ENCODE results near the gene SLC35A2.

Gene SLC35A2

GRCh38 chrX:48927123-48927522 lies 15.7 kb upstream of the SLC35A2 start:
- no peak for DNase-seq

GRCh38 chrX:48924270-48924669 lies 12.8 kb upstream of the SLC35A2 start:
- no peak for DNase-seq

- no peak for DNase-seq
These were observed 12.3 kb upstream of the SLC35A2 start for GRCh38 chrX:48923771-48924170.

- DNase-seq, result no peak
These were observed 9.3 kb upstream of the SLC35A2 start for GRCh38 chrX:48920718-48921104.

DNA sequence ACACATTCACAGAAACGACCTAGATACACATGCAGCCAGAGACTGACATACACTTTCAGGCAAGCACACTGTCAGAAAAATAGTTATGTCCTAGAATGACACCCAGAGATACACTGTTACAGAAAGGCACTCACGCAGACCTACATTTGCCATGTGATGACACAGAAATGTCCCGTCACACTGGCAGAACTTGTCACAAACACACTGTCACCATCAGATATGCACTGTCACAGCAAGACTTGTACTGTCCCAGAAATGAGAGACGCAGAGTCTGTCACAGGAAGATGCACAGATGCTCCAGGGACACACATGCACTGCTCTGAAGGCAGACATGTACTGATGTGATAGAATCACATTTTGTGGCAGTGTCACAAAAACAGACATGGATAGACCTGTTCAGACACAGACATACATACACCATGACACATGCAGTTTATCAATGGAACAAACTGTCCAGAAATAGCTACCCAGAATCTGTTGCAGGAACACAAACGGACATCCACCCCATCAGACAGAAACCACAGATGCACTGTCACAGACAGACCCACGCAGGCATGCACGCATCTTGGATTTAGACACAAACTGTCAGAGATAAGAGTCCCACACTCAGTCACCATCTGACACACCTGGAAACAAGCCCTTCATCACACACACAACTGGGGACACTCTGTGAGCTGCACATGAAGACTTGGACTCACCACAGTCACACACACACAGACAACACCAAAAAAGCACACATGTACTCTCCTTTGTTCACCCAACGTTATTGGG lies 8.7 kb upstream of the SLC35A2 start:
- DNase-seq, result peak; percentile 47 to 68

GRCh38 chrX:48919360-48919841 lies 8.0 kb upstream of the SLC35A2 start:
- DNase-seq, result no peak

DNA sequence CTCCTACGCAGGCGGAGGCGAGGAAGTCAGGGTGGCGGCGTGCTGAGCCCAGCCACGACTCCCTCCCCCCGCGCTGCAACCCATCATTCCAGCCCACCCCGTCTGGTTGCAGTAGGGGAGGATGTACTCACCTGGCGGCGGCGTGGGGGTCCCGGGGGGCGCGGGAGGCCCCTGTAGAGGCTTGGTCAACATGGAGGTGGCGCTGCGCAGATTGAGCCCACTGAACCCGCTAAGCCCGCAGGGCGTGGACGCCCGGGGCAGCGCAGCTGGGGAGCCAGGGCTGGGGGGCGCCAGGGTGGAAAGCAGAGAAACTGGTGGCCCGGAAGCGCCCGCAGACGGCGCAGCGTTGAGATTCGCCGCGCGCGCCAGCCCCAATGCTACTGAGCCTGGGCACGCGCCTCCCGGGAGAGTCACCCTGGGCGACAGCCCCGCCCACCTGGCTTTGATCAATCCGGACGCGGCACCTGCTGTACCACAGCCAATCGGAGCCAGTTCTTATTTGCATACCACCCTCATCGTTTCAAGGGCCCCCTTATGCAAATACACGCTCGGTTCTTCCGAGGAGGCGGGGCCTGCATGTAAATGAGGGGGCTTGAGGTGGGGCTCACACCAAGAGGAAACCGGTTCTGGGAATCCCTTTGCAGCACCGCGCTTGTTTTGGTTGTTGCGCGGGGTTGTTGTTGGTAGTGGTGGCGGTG lies 7.3 kb upstream of the SLC35A2 start, which contains the start of gene PIM2:
PIM2 (minus strand) TSS at position 382 of the 698 bp plus-strand sequence; CDS start at position 192, 190 bp downstream.
- DNase-seq, result peak; percentile 96

DNA sequence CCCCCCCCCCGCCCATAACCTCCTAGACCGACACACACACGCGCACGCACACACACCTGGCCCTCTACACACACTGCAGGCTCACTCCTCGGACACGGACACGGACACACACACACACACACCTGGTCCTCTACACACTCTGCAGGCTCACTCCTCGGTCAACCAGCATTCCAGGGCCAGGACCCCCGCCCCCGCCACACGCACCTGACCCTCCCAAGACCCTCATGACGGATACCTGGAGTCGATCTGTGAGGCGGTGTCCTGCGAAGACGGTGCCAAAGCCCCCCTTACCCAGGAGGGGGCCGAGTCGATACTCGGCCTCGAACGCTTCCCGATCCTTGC lies 6.8 kb upstream of the SLC35A2 start:
- no peak for DNase-seq

DNA sequence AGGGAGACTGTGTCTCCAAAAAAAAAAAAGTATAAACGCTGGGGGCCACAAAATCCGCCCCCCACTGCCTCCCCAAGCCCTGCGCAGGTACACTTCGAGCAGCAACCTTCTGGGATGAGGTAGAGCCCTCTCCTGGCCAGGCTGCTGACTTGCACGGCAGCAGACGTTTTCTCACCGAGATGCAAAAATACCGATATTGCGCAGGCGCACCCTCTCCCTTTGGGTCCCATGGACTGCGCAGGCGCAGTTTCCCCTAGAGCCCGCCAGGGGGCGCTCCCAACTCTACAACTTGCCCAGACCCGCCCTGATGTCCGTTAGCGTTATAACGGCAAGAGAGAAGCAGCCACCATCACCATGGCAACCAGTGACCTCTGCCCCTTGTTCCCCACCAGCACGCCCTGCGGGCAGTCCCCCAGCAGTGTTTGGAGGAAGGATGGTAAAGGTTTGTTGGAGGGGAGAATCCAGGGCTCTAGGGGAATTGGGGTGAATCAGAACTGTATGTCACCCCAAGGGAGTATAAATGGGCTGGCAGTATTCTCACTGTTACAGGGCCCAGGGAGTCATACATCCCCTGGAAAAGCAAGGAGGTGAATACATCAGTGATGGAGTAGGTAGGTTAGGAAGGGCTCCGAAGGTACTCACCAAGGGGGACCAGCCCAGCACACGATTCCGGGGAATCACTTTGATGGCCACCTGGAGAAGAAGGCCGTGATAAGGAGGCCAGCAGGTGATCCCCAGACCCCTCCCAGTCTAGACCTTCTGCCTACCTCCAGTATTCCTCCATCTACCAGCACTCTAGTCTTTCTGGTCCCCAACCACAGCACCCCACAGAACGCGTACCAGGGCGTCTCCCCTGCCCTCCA lies 5.9 kb upstream of the SLC35A2 start:
- peak; percentile 93 for DNase-seq

- peak in 1 of 2 donors; percentile 29 for DNase-seq
These were observed 3.4 kb upstream of the SLC35A2 start for GRCh38 chrX:48914593-48915493.

GRCh38 chrX:48913605-48914366 lies 2.3 kb upstream of the SLC35A2 start:
- peak in 1 of 2 donors; percentile 36 for DNase-seq

- DNase-seq, result peak in 1 of 2 donors; percentile 37
These were observed 477 bp downstream of the SLC35A2 start for GRCh38 chrX:48910926-48911411.

GRCh38 chrX:48909703-48910294 lies 1.6 kb downstream of the SLC35A2 start:
- DNase-seq, result peak in 1 of 2 donors; percentile 44

DNA sequence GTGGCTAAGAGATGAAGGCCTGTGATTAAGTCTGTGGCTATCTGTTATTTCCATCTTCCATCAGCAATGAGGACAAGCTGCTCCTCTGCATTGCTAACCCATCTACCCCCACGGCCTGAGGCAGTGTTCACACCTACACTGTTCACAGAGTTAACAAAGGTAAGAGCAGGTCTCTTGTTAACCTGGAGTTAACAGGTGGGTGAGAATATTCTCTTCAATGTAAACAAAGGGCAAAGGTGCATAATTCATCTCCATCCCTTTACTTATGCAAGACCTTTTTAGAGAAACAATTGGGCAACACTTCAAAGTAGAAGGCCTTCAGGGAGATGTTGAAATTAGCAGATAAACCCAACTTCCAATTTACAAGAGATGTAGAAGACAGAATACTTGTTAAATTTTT lies 2.8 kb downstream of the SLC35A2 start:
- no peak for DNase-seq

DNA sequence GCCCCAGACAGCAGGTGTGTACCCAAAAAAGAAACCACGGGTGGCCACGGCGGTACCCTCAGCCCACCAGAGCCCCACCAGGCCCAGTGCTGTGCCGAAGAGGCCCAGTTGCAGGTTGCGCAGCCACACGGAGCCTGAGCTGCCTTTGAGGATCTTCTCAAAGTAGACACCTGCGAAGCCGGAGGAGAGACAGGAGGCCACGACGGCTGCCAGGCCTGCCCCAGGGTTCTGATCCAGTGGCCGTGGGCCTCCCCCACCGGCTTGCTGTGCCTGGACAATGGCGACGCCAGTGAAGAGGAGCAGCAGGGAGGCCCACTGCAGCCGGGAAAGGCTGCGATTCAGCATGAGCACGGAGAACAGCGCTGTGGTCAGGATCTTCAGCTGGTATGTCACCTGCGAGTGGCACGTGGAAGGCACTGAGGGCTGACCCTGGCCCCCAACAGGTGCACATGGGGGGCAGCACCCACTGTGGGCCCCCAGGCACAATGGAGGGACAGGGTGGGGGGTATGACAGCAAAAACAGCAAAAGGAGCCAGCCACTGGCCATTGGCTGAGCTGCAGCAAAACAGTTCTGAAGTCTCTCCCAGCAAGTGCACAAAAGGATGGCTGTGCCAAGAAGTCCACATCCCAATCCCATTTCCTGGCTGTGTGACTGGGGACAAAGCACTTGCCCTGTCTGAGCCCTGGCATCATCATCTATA lies 6.2 kb downstream of the SLC35A2 start:
- DNase-seq, result no peak

DNA sequence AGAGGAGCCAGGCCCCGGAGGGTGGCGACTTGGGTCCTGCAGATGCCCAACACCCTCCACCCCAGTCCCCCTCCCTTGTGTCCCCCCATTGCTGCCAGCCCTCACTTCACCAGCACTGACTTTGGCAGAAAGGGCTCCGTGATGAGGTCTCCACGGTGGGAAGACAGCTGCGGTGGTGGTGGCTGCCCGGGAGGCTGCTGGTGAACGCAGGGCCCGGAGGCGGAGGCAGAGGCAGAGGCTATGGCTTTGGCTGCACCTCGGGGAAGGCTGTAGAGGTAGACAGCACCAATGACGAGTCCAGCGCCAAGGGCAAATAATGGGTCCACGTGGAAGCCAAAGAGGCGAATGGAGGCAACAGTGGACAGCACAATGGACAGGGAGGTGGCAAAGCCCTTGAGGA lies 6.8 kb downstream of the SLC35A2 start:
- DNase-seq, result no peak

- DNase-seq, result no peak
These were observed 7.3 kb downstream of the SLC35A2 start for GRCh38 chrX:48904180-48904579.

- DNase-seq, result no peak
These were observed 8.2 kb downstream of the SLC35A2 start for GRCh38 chrX:48903290-48903689.

DNA sequence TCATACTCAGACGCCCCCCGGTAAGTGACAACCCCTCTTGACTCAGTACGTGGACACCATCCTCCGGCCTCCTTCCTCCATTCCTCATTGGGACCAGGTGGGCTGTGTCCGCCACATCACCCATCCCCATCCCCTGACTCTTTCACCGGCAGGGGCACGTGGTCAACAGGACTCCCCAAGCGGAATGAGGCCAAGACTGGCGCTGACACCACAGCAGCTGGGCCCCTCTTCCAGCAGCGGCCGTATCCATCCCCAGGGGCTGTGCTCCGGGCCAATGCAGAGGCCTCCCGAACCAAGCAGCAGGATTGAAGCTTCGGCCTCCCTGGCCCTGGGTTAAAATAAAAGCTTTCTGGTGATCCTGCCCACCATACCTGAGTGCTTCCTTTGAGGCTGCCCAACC lies 8.7 kb downstream of the SLC35A2 start:
- DNase-seq, result no peak

- no peak for DNase-seq
These were observed 9.3 kb downstream of the SLC35A2 start for GRCh38 chrX:48902135-48902534.
